IPS-20b (cell line): Measurements from ENCODE around the gene CFAP43.
"Not testable (repeated sequence)": the region's sequence is repeated elsewhere in the genome, so short reads cannot be mapped to it uniquely, and the experiment has no call there.

Experiments
- H3K27ac ChIP-seq: one replicate; pipeline ENCODE4 v1.5.1; 2013; ENCODE audit warnings: low read length
- H3K27me3 ChIP-seq: 2 replicates; pipeline ENCODE4 v1.6.1; 2013; ENCODE audit warnings: mild to moderate bottlenecking, low read length, inconsistent platforms; ENCODE audit not compliant: insufficient read depth
- H3K36me3 ChIP-seq: 2 replicates; pipeline ENCODE4 v1.6.1; 2013; ENCODE audit warnings: low read depth, mild to moderate bottlenecking, inconsistent platforms, low read length, moderate library complexity; ENCODE audit not compliant: insufficient read depth
- H3K4me1 ChIP-seq: 2 replicates; pipeline ENCODE4 v1.6.1; 2013; ENCODE audit warnings: mild to moderate bottlenecking, control low read depth, inconsistent platforms, low read length, moderate library complexity; ENCODE audit not compliant: insufficient read depth
- H3K4me3 ChIP-seq: 2 replicates; pipeline ENCODE4 v1.5.1; 2013; ENCODE audit warnings: mild to moderate bottlenecking, low read length, inconsistent platforms
- H3K9ac ChIP-seq: 2 replicates; pipeline ENCODE4 v1.6.1; 2013; ENCODE audit warnings: low read depth, mild to moderate bottlenecking, inconsistent platforms, low read length, moderate library complexity
- H3K9me3 ChIP-seq: 2 replicates; pipeline ENCODE4 v1.6.1; 2013; ENCODE audit warnings: mild to moderate bottlenecking, low read depth, low read length, inconsistent platforms; ENCODE audit not compliant: insufficient read depth

CFAP43 gene

GRCh38 chr10:104202231-104202630, 29.9 kb downstream of the CFAP43 start:
- Histone ChIP-seq H3K36me3 (no peaks in the 10 kb centered on the region), H3K9ac (no peak overlapping the region), H3K4me3 (no peak overlapping the region), H3K4me1 (0 out of 2 replicates have a peak, but pooled peaks cover 5% of the 10 kb centered on the region), H3K9me3 (no peaks in the 10 kb centered on the region), H3K27me3 (no peaks in the 10 kb centered on the region), H3K27ac (no peak overlapping the region)

- Histone ChIP-seq H3K9ac (no peak overlapping the region), H3K36me3 (no peaks in the 10 kb centered on the region), H3K9me3 (no peaks in the 10 kb centered on the region)
These were observed 30.5 kb downstream of the CFAP43 start for GRCh38 chr10:104201636-104202035.

GRCh38 chr10:104199567-104199966, 32.6 kb downstream of the CFAP43 start:
- no peak overlapping the region for H3K27ac ChIP-seq
- no peak overlapping the region for H3K4me3 ChIP-seq
- no peaks in the 10 kb centered on the region for H3K27me3 ChIP-seq
- no peaks in the 10 kb centered on the region for H3K9me3 ChIP-seq
- no peak overlapping the region for H3K9ac ChIP-seq
- 0 out of 2 replicates have a peak, but pooled peaks cover 6% of the 10 kb centered on the region for H3K4me1 ChIP-seq
- H3K36me3 ChIP-seq, result no peaks in the 10 kb centered on the region

More at GRCh38 chr10:104201636-104202035, 30.5 kb downstream of the CFAP43 start:
- Histone ChIP-seq H3K27me3 (no peaks in the 10 kb centered on the region), H3K4me3 (no peak overlapping the region), H3K4me1 (0 out of 2 replicates have a peak, but pooled peaks cover 6% of the 10 kb centered on the region), H3K27ac (no peak overlapping the region)

- Histone ChIP-seq H3K9ac (no peak overlapping the region), H3K27me3 (no peaks in the 10 kb centered on the region), H3K4me1 (0 out of 2 replicates have a peak, but pooled peaks cover 6% of the 10 kb centered on the region), H3K4me3 (no peak overlapping the region), H3K9me3 (no peaks in the 10 kb centered on the region), H3K27ac (no peak overlapping the region), H3K36me3 (no peaks in the 10 kb centered on the region)
These were observed 34.8 kb downstream of the CFAP43 start for GRCh38 chr10:104197364-104197763.

- H3K9ac ChIP-seq, result no peak overlapping the region
- no peaks in the 10 kb centered on the region for H3K9me3 ChIP-seq
- no peaks in the 10 kb centered on the region for H3K27me3 ChIP-seq
- H3K4me1 ChIP-seq, result 0 out of 2 replicates have a peak, but pooled peaks cover 6% of the 10 kb centered on the region
- no peak overlapping the region for H3K27ac ChIP-seq
- H3K4me3 ChIP-seq, result no peak overlapping the region
- H3K36me3 ChIP-seq, result no peaks in the 10 kb centered on the region
These were observed 36.5 kb downstream of the CFAP43 start for GRCh38 chr10:104195706-104196105.

GRCh38 chr10:104193787-104194186, 38.4 kb downstream of the CFAP43 start:
- H3K4me1 ChIP-seq, result 0 out of 2 replicates have a peak, but pooled peaks cover 6% of the 10 kb centered on the region
- no peak overlapping the region for H3K4me3 ChIP-seq
- H3K27me3 ChIP-seq, result no peaks in the 10 kb centered on the region
- no peaks in the 10 kb centered on the region for H3K36me3 ChIP-seq
- no peak overlapping the region for H3K9ac ChIP-seq
- H3K27ac ChIP-seq, result no peak overlapping the region
- H3K9me3 ChIP-seq, result no peaks in the 10 kb centered on the region

GRCh38 chr10:104190695-104191094, 41.5 kb downstream of the CFAP43 start:
- Histone ChIP-seq H3K27me3 (no peaks in the 10 kb centered on the region), H3K36me3 (no peaks in the 10 kb centered on the region), H3K4me3 (no peak overlapping the region), H3K4me1 (no peaks in the 10 kb centered on the region), H3K9me3 (no peaks in the 10 kb centered on the region), H3K9ac (no peak overlapping the region), H3K27ac (no peak overlapping the region)

GRCh38 chr10:104183682-104184081, 48.5 kb downstream of the CFAP43 start:
- Histone ChIP-seq H3K9me3 (no peaks in the 10 kb centered on the region), H3K9ac (no peak overlapping the region), H3K36me3 (no peaks in the 10 kb centered on the region), H3K27me3 (no peaks in the 10 kb centered on the region), H3K4me3 (no peak overlapping the region), H3K4me1 (no peaks in the 10 kb centered on the region), H3K27ac (no peak overlapping the region)

GRCh38 chr10:104174136-104174535, 58.0 kb downstream of the CFAP43 start:
- H3K27me3 ChIP-seq, H3K4me3 ChIP-seq, H3K4me1 ChIP-seq, H3K27ac ChIP-seq, H3K9ac ChIP-seq, H3K9me3 ChIP-seq, H3K36me3 ChIP-seq: not testable (repeated sequence)

GRCh38 chr10:104170610-104171254, 61.4 kb downstream of the CFAP43 start:
- H3K36me3 ChIP-seq, result no peaks in the 10 kb centered on the region
- no peak overlapping the region for H3K4me3 ChIP-seq
- no peak overlapping the region for H3K27ac ChIP-seq
- no peak overlapping the region for H3K9ac ChIP-seq
- H3K27me3 ChIP-seq, result no peaks in the 10 kb centered on the region
- H3K9me3 ChIP-seq, result peaks cover 9% of the 10 kb centered on the region
- H3K4me1 ChIP-seq, result no peaks in the 10 kb centered on the region

- Histone ChIP-seq H3K4me1 (peaks cover 12% of the 10 kb centered on the region), H3K9me3 (peaks cover 12% of the 10 kb centered on the region), H3K36me3 (no peaks in the 10 kb centered on the region), H3K4me3 (no peak overlapping the region), H3K27me3 (no peaks in the 10 kb centered on the region), H3K27ac (no peak overlapping the region), H3K9ac (no peak overlapping the region)
These were observed 76.6 kb downstream of the CFAP43 start for GRCh38 chr10:104155591-104155990.

- no peaks in the 10 kb centered on the region for H3K36me3 ChIP-seq
- no peak overlapping the region for H3K9ac ChIP-seq
- no peak overlapping the region for H3K4me3 ChIP-seq
- H3K9me3 ChIP-seq, result peaks cover 12% of the 10 kb centered on the region
- no peaks in the 10 kb centered on the region for H3K27me3 ChIP-seq
- H3K4me1 ChIP-seq, result peaks cover 9% of the 10 kb centered on the region
- H3K27ac ChIP-seq, result no peak overlapping the region
These were observed 80.4 kb downstream of the CFAP43 start for GRCh38 chr10:104151737-104152136.
